Naive thymus-derived CD8-positive, alpha-beta T cell (primary cell): ENCODE results near the gene TRMT61B. TPM values are rescaled to one million over a fixed set of nuclear protein-coding genes. Genes with fewer than 3 reads are reported as not detected.
A peak's percentile ranks its signal among the peaks of the same experiment; 100 is the strongest.

Source experiments
- ATAC-seq, 2 donors: fragments of 150-1000 bp; cut with Tn5 transposase in 1 of 2; sonication (Bioruptor Pico), chemical (Tn5 transposase) in 1 of 2; 1 replicate in 1 of 2; 2 replicates in 1 of 2; pipeline ENCODE4 v1.10.0; 2021; ENCODE audit warnings: mild to moderate bottlenecking in 2 of 2, moderate library complexity in 2 of 2
- POLR2A ChIA-PET: fragments of 350-600 bp; sonication (Branson Sonifier 250); formaldehyde crosslinking; loops from one replicate; lab custom pipeline; 2021; ENCODE audit warnings: antibody characterized with exemption; lab: Charles Lee
- DNase-seq, 10 donors: peaks; one replicate each; pipeline versions ENCODE4 v3.0.0 to v3.0.0-alpha.2; 2020 to 2022
- H3K27ac Mint-ChIP-seq, 10 donors: one replicate each; pipeline ENCODE4 v1.8.0; 2020 to 2022; ENCODE audit warnings: mild to moderate bottlenecking in 10 of 10, mixed read lengths in 10 of 10, moderate library complexity in 4 of 10, inconsistent platforms in 1 of 10
- H3K27me3 Mint-ChIP-seq, 5 donors: one replicate each; pipeline ENCODE4 v1.8.0; 2021 to 2022; ENCODE audit warnings: mixed read lengths in 5 of 5
- H3K36me3 Mint-ChIP-seq, 3 donors: one replicate each; pipeline ENCODE4 v1.8.0; 2020 to 2022; ENCODE audit warnings: mixed read lengths in 3 of 3, mild to moderate bottlenecking in 2 of 3, inconsistent platforms in 1 of 3
- H3K4me1 Mint-ChIP-seq, 4 donors: one replicate each; pipeline ENCODE4 v1.8.0; 2021 to 2022; ENCODE audit warnings: mixed read lengths in 4 of 4
- H3K4me3 Mint-ChIP-seq, 10 donors: one replicate each; pipeline ENCODE4 v1.8.0; 2020 to 2022; ENCODE audit warnings: mild to moderate bottlenecking in 10 of 10, mixed read lengths in 10 of 10, moderate library complexity in 6 of 10, inconsistent platforms in 1 of 10
- H3K9me3 Mint-ChIP-seq, 9 donors: one replicate each; pipeline ENCODE4 v1.8.0; 2020 to 2022; ENCODE audit warnings: mixed read lengths in 9 of 9, mild to moderate bottlenecking in 3 of 9, inconsistent platforms in 1 of 9, moderate library complexity in 1 of 9
- polyA plus RNA-seq, 3 donors: library from polyadenylated mRNA; unstranded; fragments of 300-500 nt; fragmentation: Illumina TruSeq; gene quantifications; one replicate each; pipeline ENCODE4 v1.2.3, GENCODE V29; 2021
- total RNA-seq, 8 experiments: library from RNA in 2 of 8; stranded (reverse) in 2 of 8; gene quantifications; one replicate each; pipeline ENCODE4 v1.2.3 and lab custom pipeline; 2021 to 2026

Gene TRMT61B
- total and polyA plus RNA-seq, 5 experiments from 2014 or later = 17.0 to 24.3 (median 21.5) TPM

GRCh38 chr2:28842042-28842441 is 28.1 kb downstream of the TRMT61B start:
- no peak for DNase-seq
- Mint-ChIP-seq H3K9me3 (no peaks in the 10 kb centered on the region), H3K4me1 (no peaks in the 10 kb centered on the region), H3K27me3 (no peaks in the 10 kb centered on the region), H3K4me3 (no peak overlapping the region), H3K27ac (peak overlapping the region in 1 of 10 donors; percentile 28), H3K36me3 (peaks cover 0 to 10% (median 0%) of the 10 kb centered on the region in 3 donors)
- no peak for ATAC-seq
- POLR2A ChIA-PET = interaction anchor here (0.6 to 1.1 kb wide), 2 partner anchors 18 to 594 kb away, joined by 3 to 4 read pairs; no protein-coding TSS in a partner anchor

- Mint-ChIP-seq H3K27ac (no peak overlapping the region), H3K9me3 (no peaks in the 10 kb centered on the region), H3K36me3 (peaks cover 0 to 3% (median 0%) of the 10 kb centered on the region in 3 donors), H3K4me1 (no peaks in the 10 kb centered on the region), H3K4me3 (no peak overlapping the region), H3K27me3 (no peaks in the 10 kb centered on the region)
- POLR2A ChIA-PET = no interaction called here
- DNase-seq (no peak), ATAC-seq (no peak)
Measured at GRCh38 chr2:28838971-28839370, 31.1 kb downstream of the TRMT61B start.

- no peak for ATAC-seq
- H3K9me3 Mint-ChIP-seq = no peaks in the 10 kb centered on the region
- no peak for DNase-seq
- no peaks in the 10 kb centered on the region for H3K4me1 Mint-ChIP-seq
- no peak overlapping the region for H3K4me3 Mint-ChIP-seq
- no peaks in the 10 kb centered on the region for H3K36me3 Mint-ChIP-seq
- H3K27ac Mint-ChIP-seq = no peak overlapping the region
- POLR2A ChIA-PET = no interaction called here
- H3K27me3 Mint-ChIP-seq = peaks cover 0 to 2% (median 0%) of the 10 kb centered on the region in 5 donors
Measured at GRCh38 chr2:28835781-28836180, 34.3 kb downstream of the TRMT61B start.

- POLR2A ChIA-PET = interaction anchor here (0.6 kb wide), 1 partner anchor 275 kb away, joined by 3 read pairs; no protein-coding TSS in a partner anchor
- Mint-ChIP-seq H3K27me3 (peaks cover 0 to 2% (median 0%) of the 10 kb centered on the region in 5 donors), H3K27ac (no peak overlapping the region), H3K36me3 (no peaks in the 10 kb centered on the region), H3K4me3 (no peak overlapping the region), H3K4me1 (no peaks in the 10 kb centered on the region), H3K9me3 (no peaks in the 10 kb centered on the region)
- ATAC-seq (no peak), DNase-seq (no peak)
Measured at GRCh38 chr2:28833740-28834470, 36.2 kb downstream of the TRMT61B start.

- Mint-ChIP-seq H3K27ac (no peak overlapping the region), H3K9me3 (no peaks in the 10 kb centered on the region), H3K4me1 (no peaks in the 10 kb centered on the region), H3K27me3 (peaks cover 0 to 4% (median 0%) of the 10 kb centered on the region in 5 donors), H3K4me3 (no peak overlapping the region), H3K36me3 (peaks cover 0 to 2% (median 0%) of the 10 kb centered on the region in 3 donors)
- no peak for ATAC-seq
- no peak for DNase-seq
- POLR2A ChIA-PET = no interaction called here
Measured at GRCh38 chr2:28828382-28828781, 41.7 kb downstream of the TRMT61B start.

- H3K9me3 Mint-ChIP-seq = no peaks in the 10 kb centered on the region
- POLR2A ChIA-PET = no interaction called here
- H3K4me1 Mint-ChIP-seq = peaks cover 0 to 4% (median 2%) of the 10 kb centered on the region in 4 donors
- DNase-seq (no peak), ATAC-seq (no peak)
- H3K27me3 Mint-ChIP-seq = peaks cover 0 to 2% (median 0%) of the 10 kb centered on the region in 5 donors
- H3K36me3 Mint-ChIP-seq = peaks cover 0 to 2% (median 0%) of the 10 kb centered on the region in 3 donors
- no peak overlapping the region for H3K4me3 Mint-ChIP-seq
- no peak overlapping the region for H3K27ac Mint-ChIP-seq
Measured at GRCh38 chr2:28824870-28825269, 45.2 kb downstream of the TRMT61B start.

- DNase-seq (no peak), ATAC-seq (no peak)
- Mint-ChIP-seq H3K27ac (no peak overlapping the region), H3K4me1 (peaks cover 0 to 4% (median 2%) of the 10 kb centered on the region in 4 donors), H3K36me3 (peaks cover 0 to 2% (median 0%) of the 10 kb centered on the region in 3 donors), H3K9me3 (no peaks in the 10 kb centered on the region), H3K4me3 (no peak overlapping the region), H3K27me3 (peaks cover 0 to 2% (median 0%) of the 10 kb centered on the region in 5 donors)
- POLR2A ChIA-PET = interaction anchor here (0.6 kb wide), 1 partner anchor 217 kb away, joined by 3 read pairs; no protein-coding TSS in a partner anchor
Measured at GRCh38 chr2:28824207-28824606, 45.9 kb downstream of the TRMT61B start.

- H3K27ac Mint-ChIP-seq = no peak overlapping the region
- peaks cover 0 to 2% (median 0%) of the 10 kb centered on the region in 5 donors for H3K27me3 Mint-ChIP-seq
- H3K36me3 Mint-ChIP-seq = no peaks in the 10 kb centered on the region
- H3K4me3 Mint-ChIP-seq = no peak overlapping the region
- POLR2A ChIA-PET = no interaction called here
- DNase-seq (no peak), ATAC-seq (no peak)
- H3K4me1 Mint-ChIP-seq = peaks cover 0 to 4% (median 2%) of the 10 kb centered on the region in 4 donors
- no peaks in the 10 kb centered on the region for H3K9me3 Mint-ChIP-seq
Measured at GRCh38 chr2:28822036-28822435, 48.1 kb downstream of the TRMT61B start.

- ATAC-seq = peak; percentile 86 to 89
- H3K27ac Mint-ChIP-seq = no peak overlapping the region
- POLR2A ChIA-PET = no interaction called here
- no peaks in the 10 kb centered on the region for H3K36me3 Mint-ChIP-seq
- H3K4me1 Mint-ChIP-seq = peaks cover 0 to 4% (median 2%) of the 10 kb centered on the region in 4 donors
- peak in 9 of 10 donors; percentile 26 to 75 (median 63) for DNase-seq
- no peak overlapping the region for H3K4me3 Mint-ChIP-seq
- peaks cover 0 to 2% (median 0%) of the 10 kb centered on the region in 5 donors for H3K27me3 Mint-ChIP-seq
- H3K9me3 Mint-ChIP-seq = no peaks in the 10 kb centered on the region
Measured at GRCh38 chr2:28821295-28821958, 48.7 kb downstream of the TRMT61B start.

GRCh38 chr2:28818053-28818452 is 52.1 kb downstream of the TRMT61B start:
- no peaks in the 10 kb centered on the region for H3K9me3 Mint-ChIP-seq
- H3K36me3 Mint-ChIP-seq = no peaks in the 10 kb centered on the region
- no peak overlapping the region for H3K27ac Mint-ChIP-seq
- ATAC-seq (no peak), DNase-seq (no peak)
- POLR2A ChIA-PET = no interaction called here
- no peaks in the 10 kb centered on the region for H3K27me3 Mint-ChIP-seq
- H3K4me3 Mint-ChIP-seq = no peak overlapping the region
- H3K4me1 Mint-ChIP-seq = peaks cover 0 to 4% (median 2%) of the 10 kb centered on the region in 4 donors

- peak within 1 kb of the TSS in 8 of 10 donors; percentile 25 to 90 (median 80) for H3K27ac Mint-ChIP-seq
- POLR2A ChIA-PET = interaction anchor here (0.6 to 0.7 kb wide), 2 partner anchors 9 to 19 kb away, joined by 3 to 5 read pairs; no protein-coding TSS in a partner anchor
Measured at GRCh38 chr2:28810384-28811285, 59.5 kb downstream of the TRMT61B start, which contains the start of gene SPDYA. TSS of gene SPDYA (plus strand) at chr2:28810834. CDS start at chr2:28816015, 5,181 bp downstream.

GRCh38 chr2:28809927-28810326 is 60.2 kb downstream of the TRMT61B start:
- peaks cover 0 to 2% (median 0%) of the 10 kb centered on the region in 5 donors for H3K27me3 Mint-ChIP-seq
- ATAC-seq (no peak), DNase-seq (no peak)
- H3K27ac Mint-ChIP-seq = peak overlapping the region in 7 of 10 donors; percentile 25 to 81 (median 36)
- H3K4me3 Mint-ChIP-seq = peak overlapping the region; percentile 75 to 90 (median 84)
- POLR2A ChIA-PET = interaction anchor here (0.7 kb wide), 1 partner anchor 19 kb away, joined by 3 read pairs; no protein-coding TSS in a partner anchor
- H3K4me1 Mint-ChIP-seq = peaks cover 2 to 15% (median 9%) of the 10 kb centered on the region in 4 donors
- peaks cover 0 to 6% (median 3%) of the 10 kb centered on the region in 3 donors for H3K36me3 Mint-ChIP-seq
- peaks cover 0 to 3% (median 0%) of the 10 kb centered on the region in 9 donors for H3K9me3 Mint-ChIP-seq

More at GRCh38 chr2:28810384-28811285, 59.5 kb downstream of the TRMT61B start, which contains the start of gene SPDYA:
- Mint-ChIP-seq H3K36me3 (peaks cover 0 to under 1% (median 0%) of the 10 kb centered on the region in 3 donors), H3K9me3 (peaks cover 0 to 3% (median 0%) of the 10 kb centered on the region in 9 donors), H3K4me3 (peak within 1 kb of the TSS; percentile 78 to 90 (median 86)), H3K27me3 (peaks cover 0 to 2% (median 0%) of the 10 kb centered on the region in 5 donors), H3K4me1 (peaks cover 2 to 15% (median 9%) of the 10 kb centered on the region in 4 donors)
- peak; percentile 84 to 90 for ATAC-seq
- DNase-seq = peak; percentile 65 to 83 (median 76)
